Left lobe of liver (tissue), 2 donors: ENCODE data around the gene TBC1D26. TPM values are rescaled to one million over a fixed set of nuclear protein-coding genes. Genes with fewer than 3 reads are reported as not detected.
"Not testable (repeated sequence)": the region's sequence is repeated elsewhere in the genome, so short reads cannot be mapped to it uniquely, and the experiment has no call there.

ENCODE experiments used
- ATAC-seq: fragments of 200-7000 bp; cut with Tn5 transposase; one replicate; pipeline ENCODE4 v1.9.1; 2020; ENCODE audit warnings: mild to moderate bottlenecking, moderate library complexity
- DNase-seq: peaks from one replicate; pipeline ENCODE4 v3.0.0-alpha.2; 2020; ENCODE audit warnings: low spot score
- total RNA-seq: library from RNA; stranded (reverse); gene quantifications from one replicate; pipeline ENCODE4 v1.2.1, GENCODE V29; 2021
- donor health status: DM: no; HTN: no; CAD: no; lungs with moderate emphysema.
- donor health status: DM: no; HTN: yes; CAD: no.

The TBC1D26 gene
- total RNA-seq, 1 donor from 2014 or later: not detected

- no peak for DNase-seq
- no peak for ATAC-seq
These were observed 10.1 kb downstream of the TBC1D26 start for GRCh38 chr17:15742051-15742795.

GRCh38 chr17:15742921-15743320, 10.8 kb downstream of the TBC1D26 start:
- ATAC-seq (no peak), DNase-seq (no peak)

GRCh38 chr17:15744074-15744676, 12.1 kb downstream of the TBC1D26 start:
- no peak for DNase-seq
- ATAC-seq: no peak

DNA sequence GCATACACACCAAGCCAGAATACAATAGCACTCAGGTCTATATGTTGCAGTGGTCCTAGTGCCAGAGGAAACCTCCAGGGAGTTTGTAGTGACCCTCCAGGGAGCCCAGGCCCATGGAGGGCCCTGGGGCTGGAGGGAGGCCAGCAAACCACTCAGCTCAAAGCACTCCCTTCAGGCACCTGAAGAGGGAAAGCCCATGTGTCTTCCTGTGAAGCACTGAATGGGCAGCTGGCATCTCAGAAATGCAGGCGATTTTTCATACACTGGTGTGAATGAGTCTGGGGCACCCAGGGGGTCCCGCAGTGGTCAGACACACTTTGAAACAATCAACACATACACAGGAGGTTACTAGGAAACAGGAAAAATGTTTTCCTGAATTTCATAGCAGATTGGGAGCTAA, 12.8 kb downstream of the TBC1D26 start:
- DNase-seq: no peak
- ATAC-seq: no peak

- DNase-seq: not testable (repeated sequence)
These were observed 17.3 kb downstream of the TBC1D26 start for GRCh38 chr17:15749403-15749802.

GRCh38 chr17:15768865-15769533, 36.9 kb downstream of the TBC1D26 start:
- DNase-seq, ATAC-seq: not testable (repeated sequence)

More at GRCh38 chr17:15749403-15749802, 17.3 kb downstream of the TBC1D26 start:
- ATAC-seq: not testable (repeated sequence)

DNA sequence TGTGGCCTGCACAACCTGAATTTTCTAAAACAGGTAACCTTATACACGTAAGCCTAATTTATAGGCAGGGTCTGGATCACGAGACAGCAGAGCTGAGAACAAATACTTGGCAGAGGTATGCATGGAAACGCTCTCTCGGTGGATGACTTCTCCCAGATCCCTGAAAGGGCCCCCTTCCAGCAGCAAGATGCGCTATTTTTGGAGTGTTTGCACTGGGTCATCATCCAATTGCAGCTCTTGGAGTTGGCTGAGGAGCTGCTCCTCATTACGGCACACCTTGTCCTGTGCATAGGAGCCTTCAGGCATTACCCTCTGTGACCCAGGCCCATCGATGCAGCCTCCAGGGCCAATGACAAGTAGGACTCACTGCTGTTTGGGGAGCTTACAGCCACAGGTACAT, 38.6 kb downstream of the TBC1D26 start:
- ATAC-seq, DNase-seq: not testable (repeated sequence)

GRCh38 chr17:15776871-15777270, 44.8 kb downstream of the TBC1D26 start:
- no peak for DNase-seq
- no peak for ATAC-seq

GRCh38 chr17:15777297-15777696, 45.2 kb downstream of the TBC1D26 start:
- no peak for DNase-seq
- no peak for ATAC-seq

DNA sequence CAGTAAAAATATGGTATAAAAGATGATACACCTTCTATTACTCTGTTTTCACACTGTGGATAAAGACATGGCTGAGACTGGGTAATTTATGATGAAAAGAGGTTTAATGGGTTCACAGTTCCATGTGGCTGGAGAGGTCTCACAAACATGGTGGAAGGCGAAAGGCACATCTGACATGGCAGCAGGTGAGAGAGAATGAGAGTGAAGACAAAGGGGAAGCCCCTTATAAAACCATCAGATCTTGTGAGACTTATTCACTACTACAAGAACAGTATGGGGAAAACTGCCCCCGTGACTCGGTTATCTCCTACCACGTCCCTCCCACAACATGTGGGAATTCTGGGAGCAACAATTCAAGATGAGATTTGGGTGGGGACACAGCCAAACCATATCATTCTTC, 45.6 kb downstream of the TBC1D26 start:
- ATAC-seq (no peak), DNase-seq (no peak)

DNA sequence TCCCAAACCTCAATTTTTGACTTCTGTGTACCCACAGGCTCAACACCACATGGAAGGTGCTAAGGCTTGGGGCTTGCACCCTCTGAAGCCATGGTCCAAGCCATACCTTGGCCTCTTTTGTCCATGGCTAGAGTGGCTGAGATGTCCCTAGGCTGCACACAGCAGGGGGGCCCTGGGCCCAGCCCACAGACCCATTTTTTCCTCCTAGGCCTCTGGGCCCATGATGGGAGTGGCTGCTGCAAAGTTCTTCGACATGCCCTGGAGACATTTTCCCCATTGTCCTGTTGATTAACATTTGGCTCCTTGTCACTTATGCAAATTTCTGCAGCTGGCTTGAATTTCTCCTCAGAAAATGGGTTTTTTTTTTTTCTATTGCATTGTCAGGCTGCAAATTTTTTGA, 47.0 kb downstream of the TBC1D26 start:
- ATAC-seq: no peak
- DNase-seq: no peak

DNA sequence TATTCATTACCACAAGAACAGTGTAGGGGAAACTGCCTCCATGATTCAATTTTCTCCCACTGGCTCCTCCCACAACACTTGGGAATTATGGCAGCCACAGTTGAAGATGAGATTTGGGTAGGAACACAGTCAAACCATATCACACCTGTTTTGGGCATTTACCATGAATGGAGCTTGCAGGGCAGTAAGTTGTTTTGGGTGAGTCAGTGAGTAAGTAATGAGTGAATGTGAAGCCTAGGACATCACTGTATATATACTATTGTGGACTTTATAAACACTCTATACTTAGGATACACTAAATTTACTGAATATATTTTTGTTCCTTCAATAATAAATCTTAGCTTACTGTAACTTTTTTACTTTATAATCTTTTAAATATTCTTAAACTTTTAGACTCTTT, 48.1 kb downstream of the TBC1D26 start:
- DNase-seq (no peak), ATAC-seq (no peak)

DNA sequence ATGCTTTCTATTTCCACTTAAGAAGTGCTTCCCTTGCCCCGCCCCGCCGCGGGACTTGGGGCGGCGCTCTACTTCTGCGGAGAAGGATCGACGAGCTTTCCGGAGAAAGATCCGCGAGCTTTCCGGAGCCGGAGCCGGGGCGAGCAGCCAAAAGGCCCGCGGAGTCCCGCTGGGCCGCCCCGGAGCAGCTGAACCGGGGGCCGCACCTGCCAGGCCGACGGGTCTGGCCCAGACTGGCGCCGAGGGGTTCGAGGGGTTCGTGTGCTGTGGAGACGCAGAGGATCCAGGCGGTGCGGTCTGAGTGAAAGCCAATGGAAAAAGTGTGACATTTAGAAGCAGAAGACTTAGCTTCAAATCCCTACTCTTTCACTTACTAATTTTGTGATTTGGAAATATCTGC, 50.8 kb downstream of the TBC1D26 start:
- peak; percentile 63 for ATAC-seq
- no peak for DNase-seq

- ATAC-seq: no peak
- DNase-seq: no peak
These were observed 51.4 kb downstream of the TBC1D26 start for GRCh38 chr17:15783461-15783860.

DNA sequence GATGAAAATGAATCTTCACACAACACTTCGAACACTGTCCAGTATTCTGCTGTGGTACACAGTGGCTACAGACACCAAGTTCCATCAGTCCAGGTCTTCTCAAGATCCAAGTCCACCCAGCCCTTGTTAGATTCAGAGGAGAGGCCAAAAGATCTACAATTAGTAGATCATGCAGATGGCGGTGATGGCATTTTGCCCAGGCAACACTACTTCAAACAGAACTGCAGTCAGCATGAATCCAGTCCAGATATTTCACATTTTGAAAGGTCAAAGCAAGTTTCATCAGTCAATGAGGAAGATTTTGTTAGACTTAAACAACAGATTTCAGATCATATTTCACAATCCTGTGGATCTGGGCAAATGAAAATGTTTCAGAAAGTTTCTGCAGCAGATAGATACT, 52.3 kb downstream of the TBC1D26 start:
- peak; percentile 70 for ATAC-seq
- peak; percentile 63 for DNase-seq

DNA sequence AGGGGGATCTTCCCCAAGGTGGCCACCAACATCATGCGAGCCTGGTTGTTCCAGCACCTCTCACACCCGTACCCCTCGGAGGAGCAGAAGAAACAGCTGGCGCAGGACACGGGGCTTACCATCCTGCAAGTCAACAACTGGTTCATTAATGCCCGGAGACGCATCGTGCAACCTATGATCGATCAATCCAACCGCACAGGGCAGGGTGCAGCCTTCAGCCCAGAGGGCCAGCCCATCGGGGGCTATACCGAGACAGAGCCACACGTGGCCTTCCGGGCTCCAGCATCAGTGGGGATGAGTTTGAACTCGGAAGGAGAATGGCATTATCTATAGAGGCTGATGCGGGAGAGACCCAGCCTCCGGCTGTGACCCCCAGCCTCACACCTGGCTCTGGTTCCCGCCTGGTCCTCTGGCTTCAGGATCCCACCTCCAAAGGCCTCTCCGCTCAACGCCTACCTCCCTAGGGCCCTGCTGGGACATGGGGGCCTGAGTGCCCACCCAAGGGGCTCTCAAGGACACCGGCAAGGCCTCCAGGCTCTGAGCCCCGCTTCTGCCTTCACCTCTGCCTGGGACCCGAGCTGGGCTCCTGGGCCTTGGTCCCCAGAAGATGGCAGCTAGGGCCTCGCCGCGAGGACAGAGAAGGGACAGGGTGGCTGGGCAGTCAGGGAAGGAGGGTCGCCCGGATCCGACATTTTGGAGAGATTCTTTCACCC, 55.4 kb downstream of the TBC1D26 start:
- ATAC-seq, DNase-seq: not testable (repeated sequence)

- ATAC-seq, DNase-seq: not testable (repeated sequence)
These were observed 56.3 kb downstream of the TBC1D26 start for GRCh38 chr17:15788365-15788764.
